ENCODE measurements around the gene PDE1C.

Gene PDE1C

GRCh38 chr7:32061346-32061745 is 8.9 kb downstream of the PDE1C start:
- Histone ChIP-seq H3K4me3 (ENCODE audit: extremely low read depth, insufficient read depth, low read length, poor library complexity, severe bottlenecking) (no peak overlapping the region), H3K27ac (ENCODE audit: low read depth, low read length, severe bottlenecking) (no peak overlapping the region), H3K36me3 (ENCODE audit: control insufficient read depth, insufficient read depth, low read length) (no peaks in the 10 kb centered on the region), H3K4me1 (ENCODE audit: control insufficient read depth, insufficient read depth, low read length, poor library complexity, severe bottlenecking) (peaks cover 11% of the 10 kb centered on the region), H3K9me3 (ENCODE audit: control insufficient read depth, low read length) (no peaks in the 10 kb centered on the region)
- 97 to 100% methylated on average over 2 to 3 of the region's 3 CpGs for WGBS, 2 experiments (ENCODE audit: insufficient coverage in 2 of 2)

GRCh38 chr7:32059289-32060011 is 10.8 kb downstream of the PDE1C start:
- Histone ChIP-seq H3K4me1 (ENCODE audit: control insufficient read depth, insufficient read depth, low read length, poor library complexity, severe bottlenecking) (peaks cover 11% of the 10 kb centered on the region), H3K27ac (ENCODE audit: low read depth, low read length, severe bottlenecking) (no peak overlapping the region), H3K9me3 (ENCODE audit: control insufficient read depth, low read length) (no peaks in the 10 kb centered on the region), H3K36me3 (ENCODE audit: control insufficient read depth, insufficient read depth, low read length) (no peaks in the 10 kb centered on the region), H3K4me3 (ENCODE audit: extremely low read depth, insufficient read depth, low read length, poor library complexity, severe bottlenecking) (no peak overlapping the region)
- WGBS, 2 experiments (ENCODE audit: insufficient coverage in 2 of 2), result 79 to 93% methylated on average over 2 of the region's 6 CpGs

- peaks cover 11% of the 10 kb centered on the region for H3K4me1 ChIP-seq (ENCODE audit: control insufficient read depth, insufficient read depth, low read length, poor library complexity, severe bottlenecking)
- H3K4me3 ChIP-seq (ENCODE audit: extremely low read depth, insufficient read depth, low read length, poor library complexity, severe bottlenecking), result no peak overlapping the region
- H3K27ac ChIP-seq (ENCODE audit: low read depth, low read length, severe bottlenecking), result no peak overlapping the region
- WGBS, 2 experiments (ENCODE audit: insufficient coverage in 2 of 2), result 86 to 93% methylated on average over 3 to 5 of the region's 5 CpGs
- no peaks in the 10 kb centered on the region for H3K9me3 ChIP-seq (ENCODE audit: control insufficient read depth, low read length)
- no peaks in the 10 kb centered on the region for H3K36me3 ChIP-seq (ENCODE audit: control insufficient read depth, insufficient read depth, low read length)
Observed at GRCh38 chr7:32058002-32058401, 12.2 kb downstream of the PDE1C start.

GRCh38 chr7:32056767-32057166 is 13.4 kb downstream of the PDE1C start:
- H3K36me3 ChIP-seq (ENCODE audit: control insufficient read depth, insufficient read depth, low read length), result no peaks in the 10 kb centered on the region
- WGBS, 2 experiments (ENCODE audit: insufficient coverage in 2 of 2), result no CpG with 5 or more reads among the region's 1 CpG
- no peak overlapping the region for H3K27ac ChIP-seq (ENCODE audit: low read depth, low read length, severe bottlenecking)
- H3K4me1 ChIP-seq (ENCODE audit: control insufficient read depth, insufficient read depth, low read length, poor library complexity, severe bottlenecking), result peaks cover 11% of the 10 kb centered on the region
- H3K9me3 ChIP-seq (ENCODE audit: control insufficient read depth, low read length), result no peaks in the 10 kb centered on the region
- no peak overlapping the region for H3K4me3 ChIP-seq (ENCODE audit: extremely low read depth, insufficient read depth, low read length, poor library complexity, severe bottlenecking)

- no peaks in the 10 kb centered on the region for H3K36me3 ChIP-seq (ENCODE audit: control insufficient read depth, insufficient read depth, low read length)
- no peaks in the 10 kb centered on the region for H3K4me1 ChIP-seq (ENCODE audit: control insufficient read depth, insufficient read depth, low read length, poor library complexity, severe bottlenecking)
- no peaks in the 10 kb centered on the region for H3K9me3 ChIP-seq (ENCODE audit: control insufficient read depth, low read length)
- H3K4me3 ChIP-seq (ENCODE audit: extremely low read depth, insufficient read depth, low read length, poor library complexity, severe bottlenecking), result no peak overlapping the region
- no peak overlapping the region for H3K27ac ChIP-seq (ENCODE audit: low read depth, low read length, severe bottlenecking)
- 81 to 100% methylated on average over 1 to 3 of the region's 3 CpGs for WGBS, 2 experiments (ENCODE audit: insufficient coverage in 2 of 2)
Observed at GRCh38 chr7:32053204-32053603, 17.0 kb downstream of the PDE1C start.

- no peak overlapping the region for H3K27ac ChIP-seq (ENCODE audit: low read depth, low read length, severe bottlenecking)
- no peaks in the 10 kb centered on the region for H3K36me3 ChIP-seq (ENCODE audit: control insufficient read depth, insufficient read depth, low read length)
- H3K9me3 ChIP-seq (ENCODE audit: control insufficient read depth, low read length), result no peaks in the 10 kb centered on the region
- no peaks in the 10 kb centered on the region for H3K4me1 ChIP-seq (ENCODE audit: control insufficient read depth, insufficient read depth, low read length, poor library complexity, severe bottlenecking)
- no peak overlapping the region for H3K4me3 ChIP-seq (ENCODE audit: extremely low read depth, insufficient read depth, low read length, poor library complexity, severe bottlenecking)
- WGBS, 2 experiments (ENCODE audit: insufficient coverage in 2 of 2), result 83 to 100% methylated on average over 1 to 5 of the region's 5 CpGs
Observed at GRCh38 chr7:32051128-32051527, 19.1 kb downstream of the PDE1C start.

- WGBS, 2 experiments (ENCODE audit: insufficient coverage in 2 of 2), result 100% methylated on average over 1 of the region's 3 CpGs; no CpG with 5 or more reads in 1 of the 2 experiments
- H3K36me3 ChIP-seq (ENCODE audit: control insufficient read depth, insufficient read depth, low read length), result no peaks in the 10 kb centered on the region
- no peak overlapping the region for H3K4me3 ChIP-seq (ENCODE audit: extremely low read depth, insufficient read depth, low read length, poor library complexity, severe bottlenecking)
- no peak overlapping the region for H3K27ac ChIP-seq (ENCODE audit: low read depth, low read length, severe bottlenecking)
- no peaks in the 10 kb centered on the region for H3K9me3 ChIP-seq (ENCODE audit: control insufficient read depth, low read length)
- H3K4me1 ChIP-seq (ENCODE audit: control insufficient read depth, insufficient read depth, low read length, poor library complexity, severe bottlenecking), result no peaks in the 10 kb centered on the region
Observed at GRCh38 chr7:32049599-32049998, 20.6 kb downstream of the PDE1C start.

- Histone ChIP-seq H3K4me1 (ENCODE audit: control insufficient read depth, insufficient read depth, low read length, poor library complexity, severe bottlenecking) (no peaks in the 10 kb centered on the region), H3K27ac (ENCODE audit: low read depth, low read length, severe bottlenecking) (no peak overlapping the region), H3K36me3 (ENCODE audit: control insufficient read depth, insufficient read depth, low read length) (no peaks in the 10 kb centered on the region), H3K9me3 (ENCODE audit: control insufficient read depth, low read length) (no peaks in the 10 kb centered on the region), H3K4me3 (ENCODE audit: extremely low read depth, insufficient read depth, low read length, poor library complexity, severe bottlenecking) (no peak overlapping the region)
- WGBS, 2 experiments (ENCODE audit: insufficient coverage in 2 of 2), result 82 to 94% methylated on average over 2 of the region's 3 CpGs
Observed at GRCh38 chr7:32048970-32049491, 21.2 kb downstream of the PDE1C start.

GRCh38 chr7:32047801-32048200 is 22.4 kb downstream of the PDE1C start:
- Histone ChIP-seq H3K9me3 (ENCODE audit: control insufficient read depth, low read length) (no peaks in the 10 kb centered on the region), H3K36me3 (ENCODE audit: control insufficient read depth, insufficient read depth, low read length) (no peaks in the 10 kb centered on the region), H3K27ac (ENCODE audit: low read depth, low read length, severe bottlenecking) (no peak overlapping the region), H3K4me3 (ENCODE audit: extremely low read depth, insufficient read depth, low read length, poor library complexity, severe bottlenecking) (no peak overlapping the region), H3K4me1 (ENCODE audit: control insufficient read depth, insufficient read depth, low read length, poor library complexity, severe bottlenecking) (no peaks in the 10 kb centered on the region)

- 100% methylated on average over 1 of the region's 3 CpGs; no CpG with 5 or more reads in 1 of the 2 experiments for WGBS, 2 experiments (ENCODE audit: insufficient coverage in 2 of 2)
- Histone ChIP-seq H3K4me3 (ENCODE audit: extremely low read depth, insufficient read depth, low read length, poor library complexity, severe bottlenecking) (no peak overlapping the region), H3K4me1 (ENCODE audit: control insufficient read depth, insufficient read depth, low read length, poor library complexity, severe bottlenecking) (no peaks in the 10 kb centered on the region), H3K27ac (ENCODE audit: low read depth, low read length, severe bottlenecking) (no peak overlapping the region), H3K36me3 (ENCODE audit: control insufficient read depth, insufficient read depth, low read length) (no peaks in the 10 kb centered on the region), H3K9me3 (ENCODE audit: control insufficient read depth, low read length) (no peaks in the 10 kb centered on the region)
Observed at GRCh38 chr7:32047075-32047474, 23.1 kb downstream of the PDE1C start.

GRCh38 chr7:32045228-32045627 is 25.0 kb downstream of the PDE1C start:
- Histone ChIP-seq H3K9me3 (ENCODE audit: control insufficient read depth, low read length) (no peaks in the 10 kb centered on the region), H3K27ac (ENCODE audit: low read depth, low read length, severe bottlenecking) (no peak overlapping the region), H3K4me3 (ENCODE audit: extremely low read depth, insufficient read depth, low read length, poor library complexity, severe bottlenecking) (no peak overlapping the region), H3K4me1 (ENCODE audit: control insufficient read depth, insufficient read depth, low read length, poor library complexity, severe bottlenecking) (no peaks in the 10 kb centered on the region), H3K36me3 (ENCODE audit: control insufficient read depth, insufficient read depth, low read length) (no peaks in the 10 kb centered on the region)

Measured in mesodermal cell (in vitro differentiated cells).